A549 (cell line): Measurements from ENCODE around the gene SMIM45.

Experiments used
- ATAC-seq, 2 experiments: fragments of 200-7000 bp in 1 of 2; fragments of >200 bp in 1 of 2; cut with Nextera tagmentation in 1 of 2; cut with Tn5 transposase in 1 of 2; 3 replicates each; pipeline versions ENCODE4 v1.8.0 to v1.9.1; 2018 to 2020; ENCODE audit warnings: mild to moderate bottlenecking in 1 of 2, moderate library complexity in 1 of 2
- CTCF ChIA-PET: fragments of 300-600 bp; sonication (Branson Sonifier 250); formaldehyde crosslinking; extraction: SDS; loops from one replicate; lab custom pipeline; 2021; ENCODE audit warnings: antibody characterized with exemption, inconsistent platforms; lab: Yijun Ruan, JAX
- POLR2A ChIA-PET: fragments of 350-600 bp; formaldehyde crosslinking; extraction: SDS; loops from one replicate; lab custom pipeline; 2021; ENCODE audit warnings: antibody characterized with exemption, inconsistent platforms; lab: Yijun Ruan, JAX
- DNase-seq, 2 experiments: peaks; one replicate each; pipeline versions ENCODE4 v3.0.0 to v3.0.0-alpha.2; 2011 to 2016; ENCODE audit warnings: low read depth in 1 of 2, low spot score in 1 of 2
- FAIRE-seq: peaks from 2 replicates; lab custom pipeline; 2011; peaks lifted over from hg19 to GRCh38; lab: Jason Lieb, UNC
- H3K27ac ChIP-seq, 2 experiments: fragments of >200 bp; sonication (Bioruptor Twin); formaldehyde crosslinking; 3 replicates each; pipeline ENCODE4 v1.5.1; 2016 to 2017
- H3K4me1 ChIP-seq: fragments of >200 bp; sonication (Bioruptor Twin); formaldehyde crosslinking; 3 replicates; pipeline ENCODE4 v1.6.1; 2016
- H3K4me2 ChIP-seq: fragments of >200 bp; sonication (Bioruptor Twin); formaldehyde crosslinking; 3 replicates; pipeline ENCODE4 v1.6.1; 2016
- H3K4me3 ChIP-seq: fragments of >200 bp; sonication (Bioruptor Twin); formaldehyde crosslinking; 3 replicates; pipeline ENCODE4 v1.5.1; 2016
- H3K9me3 ChIP-seq: fragments of >200 bp; sonication (Bioruptor Twin); formaldehyde crosslinking; 3 replicates; pipeline ENCODE4 v1.6.1; 2016
- CBX2 ChIP-seq: fragments of 200-600 bp; sonication (generic); IDR thresholded peaks from 2 replicates; pipeline ENCODE4 v1.6.1; 2016; ENCODE audit warnings: low read depth, mild to moderate bottlenecking, borderline replicate concordance
- CEBPB ChIP-seq, 2 experiments: fragments of >200 bp in 1 of 2; sonication (Bioruptor Twin) in 1 of 2; formaldehyde crosslinking in 1 of 2; IDR thresholded peaks; 2 replicates each; pipeline ENCODE4 v1.6.1; 2012 to 2016
- CHD2 ChIP-seq: fragments of 150-350 bp; IDR thresholded peaks from 2 replicates; pipeline ENCODE4 v1.6.1; 2014; ENCODE audit warnings: low read length; ENCODE audit not compliant: partially characterized antibody
- CHD4 ChIP-seq: fragments of 200-600 bp; sonication (generic); IDR thresholded peaks from 2 replicates; pipeline ENCODE4 v1.6.1; 2016; ENCODE audit warnings: antibody characterized with exemption, mild to moderate bottlenecking, borderline replicate concordance
- HEYL ChIP-seq: fragments of 250-450 bp; sonication (Bioruptor Pico); IDR thresholded peaks from 2 replicates; pipeline ENCODE4 v1.8.0; 2021; ENCODE audit warnings: mild to moderate bottlenecking, moderate library complexity
- HOXA7 ChIP-seq: fragments of 250-450 bp; sonication (Bioruptor Pico); IDR thresholded peaks from 2 replicates; pipeline ENCODE4 v1.5.0; 2020; ENCODE audit warnings: mild to moderate bottlenecking, moderate library complexity
- HOXB5 ChIP-seq: fragments of 250-450 bp; sonication (Bioruptor Pico); IDR thresholded peaks from 2 replicates; pipeline ENCODE4 v1.5.0; 2020; ENCODE audit warnings: mild to moderate bottlenecking, moderate library complexity
- JUNB ChIP-seq: fragments of >200 bp; sonication (Bioruptor Twin); formaldehyde crosslinking; IDR thresholded peaks from 2 replicates; pipeline ENCODE4 v1.6.1; 2016
- KDM5A ChIP-seq: fragments of 200-600 bp; sonication (generic); IDR thresholded peaks from 2 replicates; pipeline ENCODE4 v1.6.1; 2016; ENCODE audit warnings: antibody characterized with exemption, mild to moderate bottlenecking
- NFE2L2 ChIP-seq: fragments of 150-350 bp; conservative IDR thresholded peaks from 2 replicates; pipeline ENCODE4 v1.6.1; 2014; ENCODE audit warnings: low read length
- NPAS2 ChIP-seq: fragments of 250-450 bp; sonication (Bioruptor Pico); IDR thresholded peaks from 2 replicates; pipeline ENCODE4 v1.8.0; 2022; ENCODE audit warnings: mild to moderate bottlenecking, moderate library complexity, borderline replicate concordance
- POLR2A ChIP-seq: IDR thresholded peaks from 2 replicates; pipeline ENCODE4 v1.6.1; 2012; ENCODE audit warnings: mild to moderate bottlenecking, low read length
- RFX5 ChIP-seq: fragments of 450-650 bp; IDR thresholded peaks from 2 replicates; pipeline ENCODE4 v1.7.1; 2014; ENCODE audit warnings: antibody characterized with exemption, mild to moderate bottlenecking, moderate library complexity
- SREBF2 ChIP-seq: fragments of 450-650 bp; IDR thresholded peaks from 2 replicates; pipeline ENCODE4 v1.6.1; 2014; ENCODE audit warnings: mild to moderate bottlenecking, moderate library complexity
- TP53 ChIP-seq: fragments of 250-450 bp; sonication (Bioruptor Pico); IDR thresholded peaks from 2 replicates; pipeline ENCODE4 v1.5.0; 2021; ENCODE audit warnings: mild to moderate bottlenecking, moderate library complexity
- ZSCAN20 ChIP-seq: fragments of 250-450 bp; sonication (Bioruptor Pico); IDR thresholded peaks from 2 replicates; pipeline ENCODE4 v1.8.0; 2022; ENCODE audit warnings: mild to moderate bottlenecking, moderate library complexity
- WGBS: methylation state at CpG from one replicate; pipeline ENCODE4 v1.1.6; 2017; ENCODE audit errors: missing lambda C conversion rate; 5-methylcytosine and 5-hydroxymethylcytosine counted together
- TF ChIP-seq, protein P1 (sequence below): IDR thresholded peaks from 2 replicates; pipeline ENCODE4 v1.6.1; 2012
- TF ChIP-seq, protein P2 (sequence below): fragments of 200-600 bp; sonication (generic); IDR thresholded peaks from 2 replicates; pipeline ENCODE4 v1.6.1; 2016; ENCODE audit warnings: antibody characterized with exemption, mild to moderate bottlenecking, moderate library complexity
- TF ChIP-seq, protein P3 (sequence below): fragments of >200 bp; sonication (Bioruptor Twin); formaldehyde crosslinking; IDR thresholded peaks from 3 replicates; pipeline ENCODE4 v1.5.1; 2016
- TF ChIP-seq, protein P4 (sequence below): IDR thresholded peaks from 2 replicates; pipeline ENCODE4 v1.6.1; 2012; ENCODE audit warnings: low read depth, borderline replicate concordance

The SMIM45 gene

DNA sequence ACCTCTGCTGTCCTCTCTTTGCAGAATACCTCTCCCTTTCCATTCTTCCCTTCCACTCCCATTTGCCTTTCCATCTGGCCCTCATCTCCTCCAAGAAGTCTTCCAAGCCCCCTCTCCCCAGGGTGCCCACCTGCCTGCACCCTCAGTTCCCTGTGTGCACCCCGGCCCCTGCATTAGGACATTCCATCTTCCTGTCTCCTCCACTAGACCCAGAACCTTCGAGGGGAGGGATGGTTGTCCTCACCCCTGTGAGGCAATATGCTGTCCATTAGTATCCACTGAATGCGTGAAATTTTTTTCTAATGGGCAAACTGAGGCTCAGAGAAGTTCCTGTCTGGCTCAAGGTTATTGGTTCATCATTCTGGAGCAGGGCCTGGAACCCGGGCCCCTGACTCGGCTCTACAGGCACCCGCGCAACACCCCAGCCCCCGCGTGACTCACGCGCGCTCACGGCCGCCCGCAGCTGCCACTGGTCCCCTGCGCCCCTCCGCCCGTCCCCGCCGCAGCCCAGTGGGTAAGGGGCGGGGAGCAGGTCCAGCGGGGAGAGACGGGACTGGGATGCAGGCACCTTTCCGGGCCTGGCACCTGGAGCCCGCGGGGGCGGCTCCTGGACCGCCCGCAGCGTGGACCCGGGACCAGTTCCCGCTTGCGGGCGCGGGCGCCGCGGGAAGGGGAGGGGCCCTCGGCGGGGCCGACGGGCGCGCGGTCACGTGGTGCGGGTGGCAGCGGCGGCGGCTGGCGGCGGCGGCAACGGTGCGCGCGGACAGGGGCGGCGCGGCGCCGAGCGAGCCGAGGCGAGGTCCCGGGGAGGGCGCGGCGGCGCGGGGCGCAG lies 24.3 kb downstream of the SMIM45 start:
- TF ChIP-seq HOXA7 = no peak
- TF ChIP-seq CBX2 = no peak
- TF ChIP-seq, protein P1, sequence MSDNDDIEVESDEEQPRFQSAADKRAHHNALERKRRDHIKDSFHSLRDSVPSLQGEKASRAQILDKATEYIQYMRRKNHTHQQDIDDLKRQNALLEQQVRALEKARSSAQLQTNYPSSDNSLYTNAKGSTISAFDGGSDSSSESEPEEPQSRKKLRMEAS = no peak
- no peak for TF ChIP-seq POLR2A
- TF ChIP-seq CHD2 = no peak
- TF ChIP-seq TP53 (CRISPR knock-in tag) = no peak
- no peak for TF ChIP-seq HOXB5 (CRISPR knock-in tag)
- TF ChIP-seq NFE2L2 = no peak
- TF ChIP-seq ZSCAN20 (CRISPR knock-in tag) = no peak
- no peak for TF ChIP-seq JUNB
- TF ChIP-seq KDM5A = no peak
- TF ChIP-seq CHD4 = no peak
- CTCF ChIA-PET = interaction anchor here (1.6 kb wide), 1 partner anchor 9 kb away, joined by 4 read pairs; no protein-coding TSS in a partner anchor
- FAIRE-seq (no peak), ATAC-seq (peak; percentile 39 to 41; a peak in 5 of 6 replicates), DNase-seq (no peak)
- WGBS = 15% methylated on average over 6 of the region's 72 CpGs
- no peaks in the 10 kb centered on the region for H3K4me1 ChIP-seq
- POLR2A ChIA-PET = no interaction called here
- peak overlapping the region; percentile 97 for H3K4me2 ChIP-seq
- H3K9me3 ChIP-seq = no peaks in the 10 kb centered on the region
- H3K4me3 ChIP-seq = peak overlapping the region; percentile 58
- peak overlapping the region; percentile 66 to 84 for H3K27ac ChIP-seq

DNA sequence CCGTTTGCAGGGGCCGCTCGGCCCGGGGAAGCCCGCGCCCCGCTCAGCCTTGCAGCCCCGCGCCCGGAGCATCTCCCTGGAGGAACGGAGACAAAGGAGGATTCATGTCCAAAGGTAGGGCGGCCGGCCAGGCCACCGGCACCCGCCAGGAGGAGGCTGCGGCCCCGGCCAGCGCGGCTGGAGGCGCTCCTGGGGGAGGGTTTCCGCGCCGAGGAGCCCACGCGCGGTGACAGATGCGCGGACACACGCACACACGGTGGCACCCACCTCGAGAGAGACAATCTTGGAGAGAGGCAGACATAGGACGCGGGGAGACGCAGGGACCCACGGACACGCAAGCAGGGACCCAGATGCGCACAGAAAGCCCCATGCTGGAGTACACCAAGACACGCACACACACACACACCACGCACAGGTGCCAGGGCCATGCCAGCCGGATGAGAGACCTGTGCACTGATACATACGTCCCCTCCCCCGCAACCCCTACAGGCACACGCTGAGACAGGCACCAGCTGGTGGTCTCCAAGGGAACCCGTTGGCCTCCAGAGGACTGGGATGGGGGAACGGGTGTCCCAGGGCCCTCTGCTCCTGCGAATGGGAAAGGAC lies 25.1 kb downstream of the SMIM45 start:
- H3K4me1 ChIP-seq = no peaks in the 10 kb centered on the region
- CTCF ChIA-PET = interaction anchor here (0.6 to 1.0 kb wide), 2 partner anchors 13 to 16 kb away, joined by 4 read pairs; no protein-coding TSS in a partner anchor
- POLR2A ChIA-PET = no interaction called here
- TF ChIP-seq, protein P2, sequence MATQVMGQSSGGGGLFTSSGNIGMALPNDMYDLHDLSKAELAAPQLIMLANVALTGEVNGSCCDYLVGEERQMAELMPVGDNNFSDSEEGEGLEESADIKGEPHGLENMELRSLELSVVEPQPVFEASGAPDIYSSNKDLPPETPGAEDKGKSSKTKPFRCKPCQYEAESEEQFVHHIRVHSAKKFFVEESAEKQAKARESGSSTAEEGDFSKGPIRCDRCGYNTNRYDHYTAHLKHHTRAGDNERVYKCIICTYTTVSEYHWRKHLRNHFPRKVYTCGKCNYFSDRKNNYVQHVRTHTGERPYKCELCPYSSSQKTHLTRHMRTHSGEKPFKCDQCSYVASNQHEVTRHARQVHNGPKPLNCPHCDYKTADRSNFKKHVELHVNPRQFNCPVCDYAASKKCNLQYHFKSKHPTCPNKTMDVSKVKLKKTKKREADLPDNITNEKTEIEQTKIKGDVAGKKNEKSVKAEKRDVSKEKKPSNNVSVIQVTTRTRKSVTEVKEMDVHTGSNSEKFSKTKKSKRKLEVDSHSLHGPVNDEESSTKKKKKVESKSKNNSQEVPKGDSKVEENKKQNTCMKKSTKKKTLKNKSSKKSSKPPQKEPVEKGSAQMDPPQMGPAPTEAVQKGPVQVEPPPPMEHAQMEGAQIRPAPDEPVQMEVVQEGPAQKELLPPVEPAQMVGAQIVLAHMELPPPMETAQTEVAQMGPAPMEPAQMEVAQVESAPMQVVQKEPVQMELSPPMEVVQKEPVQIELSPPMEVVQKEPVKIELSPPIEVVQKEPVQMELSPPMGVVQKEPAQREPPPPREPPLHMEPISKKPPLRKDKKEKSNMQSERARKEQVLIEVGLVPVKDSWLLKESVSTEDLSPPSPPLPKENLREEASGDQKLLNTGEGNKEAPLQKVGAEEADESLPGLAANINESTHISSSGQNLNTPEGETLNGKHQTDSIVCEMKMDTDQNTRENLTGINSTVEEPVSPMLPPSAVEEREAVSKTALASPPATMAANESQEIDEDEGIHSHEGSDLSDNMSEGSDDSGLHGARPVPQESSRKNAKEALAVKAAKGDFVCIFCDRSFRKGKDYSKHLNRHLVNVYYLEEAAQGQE = no peak
- TF ChIP-seq CEBPB (IDR thresholded peaks at IDR 0.05) (no peak), SREBF2 (no peak), HEYL (CRISPR knock-in tag) (no peak), RFX5 (no peak), NPAS2 (CRISPR knock-in tag) (no peak)
- TF ChIP-seq, protein P3, sequence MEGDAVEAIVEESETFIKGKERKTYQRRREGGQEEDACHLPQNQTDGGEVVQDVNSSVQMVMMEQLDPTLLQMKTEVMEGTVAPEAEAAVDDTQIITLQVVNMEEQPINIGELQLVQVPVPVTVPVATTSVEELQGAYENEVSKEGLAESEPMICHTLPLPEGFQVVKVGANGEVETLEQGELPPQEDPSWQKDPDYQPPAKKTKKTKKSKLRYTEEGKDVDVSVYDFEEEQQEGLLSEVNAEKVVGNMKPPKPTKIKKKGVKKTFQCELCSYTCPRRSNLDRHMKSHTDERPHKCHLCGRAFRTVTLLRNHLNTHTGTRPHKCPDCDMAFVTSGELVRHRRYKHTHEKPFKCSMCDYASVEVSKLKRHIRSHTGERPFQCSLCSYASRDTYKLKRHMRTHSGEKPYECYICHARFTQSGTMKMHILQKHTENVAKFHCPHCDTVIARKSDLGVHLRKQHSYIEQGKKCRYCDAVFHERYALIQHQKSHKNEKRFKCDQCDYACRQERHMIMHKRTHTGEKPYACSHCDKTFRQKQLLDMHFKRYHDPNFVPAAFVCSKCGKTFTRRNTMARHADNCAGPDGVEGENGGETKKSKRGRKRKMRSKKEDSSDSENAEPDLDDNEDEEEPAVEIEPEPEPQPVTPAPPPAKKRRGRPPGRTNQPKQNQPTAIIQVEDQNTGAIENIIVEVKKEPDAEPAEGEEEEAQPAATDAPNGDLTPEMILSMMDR = no peak
- TF ChIP-seq, protein P4, sequence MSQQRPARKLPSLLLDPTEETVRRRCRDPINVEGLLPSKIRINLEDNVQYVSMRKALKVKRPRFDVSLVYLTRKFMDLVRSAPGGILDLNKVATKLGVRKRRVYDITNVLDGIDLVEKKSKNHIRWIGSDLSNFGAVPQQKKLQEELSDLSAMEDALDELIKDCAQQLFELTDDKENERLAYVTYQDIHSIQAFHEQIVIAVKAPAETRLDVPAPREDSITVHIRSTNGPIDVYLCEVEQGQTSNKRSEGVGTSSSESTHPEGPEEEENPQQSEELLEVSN = no peak
- H3K4me2 ChIP-seq = peak overlapping the region; percentile 97
- FAIRE-seq = no peak
- DNase-seq = no peak
- H3K4me3 ChIP-seq = peak overlapping the region; percentile 58
- peak overlapping the region; percentile 66 to 84; a peak in 5 of 6 replicates for H3K27ac ChIP-seq
- ATAC-seq = peak; percentile 32 to 41; a peak in 5 of 6 replicates
- 32% methylated on average over 4 of the region's 46 CpGs for WGBS
- no peaks in the 10 kb centered on the region for H3K9me3 ChIP-seq
